Measurements from ENCODE around the gene CCDC102A. TPM values are rescaled to one million over a fixed set of nuclear protein-coding genes. Genes with fewer than 3 reads are reported as not detected.

CCDC102A gene
- total RNA-seq, 4 donors from 2014 or later = 1.2 to 9.3 (median 3.4) TPM

GRCh38 chr16:57473176-57473840, 63.1 kb downstream of the CCDC102A start:
- ATAC-seq = no peak
- Histone ChIP-seq H3K36me3 (peaks cover 0 to 42% of the 10 kb centered on the region in 2 donors), H3K4me1 (peaks cover 6 to 12% of the 10 kb centered on the region in 2 donors), H3K9me3 (no peaks in the 10 kb centered on the region), H3K4me3 (no peak overlapping the region), H3K27ac (no peak overlapping the region), H3K27me3 (no peaks in the 10 kb centered on the region)
- TF ChIP-seq CTCF (IDR thresholded peaks at IDR 0.05 in 4 of 5, conservative IDR thresholded peaks at IDR 0.05 in 1 of 5) = no peak
- TF ChIP-seq POLR2A (IDR thresholded peaks at IDR 0.05) = no peak
- intact Hi-C loops (cut with DNase I; ENCODE audit: low total_unique reads) = no loop called here
- in situ Hi-C loops (cut with MboI; ENCODE audit: low sequenced_read_pairs in 4 of 4) = no loop called here
- no peak for DNase-seq

DNA sequence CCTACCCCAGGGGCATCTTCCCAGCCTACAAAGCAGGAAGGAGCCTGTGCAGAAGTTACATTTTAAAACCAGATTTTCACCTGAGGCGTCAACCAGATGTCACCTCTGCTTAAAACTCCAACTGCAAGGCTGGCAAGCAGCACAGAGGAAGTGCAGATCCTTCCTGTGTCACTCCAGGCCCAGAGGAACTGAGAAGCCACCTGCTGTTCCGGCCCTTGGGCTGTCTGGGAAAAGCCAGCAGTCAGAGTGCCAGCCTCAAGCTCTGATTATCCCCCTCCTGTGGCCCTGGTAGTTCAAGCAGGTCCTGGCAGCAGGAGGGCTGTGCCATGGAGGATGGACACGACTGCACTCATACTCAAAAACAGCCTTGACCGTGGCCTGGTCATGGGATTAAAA, 63.7 kb downstream of the CCDC102A start:
- no peak for ATAC-seq
- Histone ChIP-seq H3K36me3 (peaks cover 0 to 48% of the 10 kb centered on the region in 2 donors), H3K4me3 (no peak overlapping the region), H3K4me1 (peaks cover 6 to 12% of the 10 kb centered on the region in 2 donors), H3K27me3 (no peaks in the 10 kb centered on the region), H3K27ac (no peak overlapping the region), H3K9me3 (no peaks in the 10 kb centered on the region)
- intact Hi-C loops (cut with DNase I; ENCODE audit: low total_unique reads) (no loop called here), in situ Hi-C loops (cut with MboI; ENCODE audit: low sequenced_read_pairs in 4 of 4) (no loop called here)
- no peak for TF ChIP-seq CTCF (IDR thresholded peaks at IDR 0.05 in 4 of 5, conservative IDR thresholded peaks at IDR 0.05 in 1 of 5)
- no peak for TF ChIP-seq POLR2A (IDR thresholded peaks at IDR 0.05)
- DNase-seq = no peak

DNA sequence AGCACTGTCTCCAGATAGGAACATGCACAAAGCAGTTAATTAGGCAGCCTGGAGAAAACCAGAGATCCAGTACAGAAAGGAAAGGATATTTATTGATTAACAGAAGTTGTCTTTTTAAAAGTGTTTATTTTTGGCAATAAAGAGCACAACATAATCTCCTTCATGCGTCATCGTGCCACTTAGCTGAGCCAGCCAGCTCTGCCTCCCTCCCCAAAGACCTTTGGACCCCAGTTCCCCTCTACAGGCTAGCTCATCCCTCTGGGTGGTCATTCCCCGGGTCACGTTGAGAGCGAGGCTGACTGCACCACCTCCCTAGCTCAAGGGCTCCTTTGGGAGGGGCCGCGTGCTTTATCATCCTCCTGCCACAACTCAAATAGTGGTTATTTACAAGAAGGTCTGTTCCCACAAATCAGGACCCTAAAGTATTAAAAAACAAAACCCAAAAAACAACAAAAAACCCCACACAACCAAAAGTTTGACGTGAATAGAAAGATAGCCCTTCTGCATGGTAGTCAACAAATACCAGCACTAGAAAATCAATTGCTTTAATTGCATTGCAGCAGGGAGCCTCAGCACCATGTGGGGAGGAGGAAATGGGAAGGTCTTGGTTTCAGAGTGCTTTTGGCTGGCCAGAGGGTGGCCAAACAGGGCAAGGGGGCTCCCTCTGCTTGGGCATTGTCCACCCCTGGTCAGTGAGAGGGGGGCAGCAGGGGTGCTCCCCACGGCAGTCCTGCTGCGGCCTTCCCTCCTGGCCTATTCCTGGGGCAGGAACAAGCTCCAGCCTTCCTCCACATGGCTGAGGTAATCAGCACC, 64.3 kb downstream of the CCDC102A start:
- in situ Hi-C loops (cut with MboI; ENCODE audit: low sequenced_read_pairs in 4 of 4) (no loop called here), intact Hi-C loops (cut with DNase I; ENCODE audit: low total_unique reads) (no loop called here)
- no peak overlapping the region for H3K27ac ChIP-seq
- no peak overlapping the region for H3K4me3 ChIP-seq
- H3K9me3 ChIP-seq = no peaks in the 10 kb centered on the region
- TF ChIP-seq POLR2A (IDR thresholded peaks at IDR 0.05) = no peak
- no peak for TF ChIP-seq CTCF (IDR thresholded peaks at IDR 0.05 in 4 of 5, conservative IDR thresholded peaks at IDR 0.05 in 1 of 5)
- DNase-seq = no peak
- peaks cover 0 to 53% of the 10 kb centered on the region in 2 donors for H3K36me3 ChIP-seq
- no peaks in the 10 kb centered on the region for H3K27me3 ChIP-seq
- peaks cover 6 to 12% of the 10 kb centered on the region in 2 donors for H3K4me1 ChIP-seq
- no peak for ATAC-seq

- Histone ChIP-seq H3K4me1 (peaks cover 6 to 12% of the 10 kb centered on the region in 2 donors), H3K4me3 (no peak overlapping the region), H3K9me3 (no peaks in the 10 kb centered on the region), H3K27me3 (no peaks in the 10 kb centered on the region), H3K36me3 (peaks cover 0 to 61% of the 10 kb centered on the region in 2 donors), H3K27ac (peak overlapping the region in 1 of 4 donors; percentile 1)
- ATAC-seq (no peak), DNase-seq (no peak)
- TF ChIP-seq CTCF (IDR thresholded peaks at IDR 0.05 in 4 of 5, conservative IDR thresholded peaks at IDR 0.05 in 1 of 5) (no peak), POLR2A (IDR thresholded peaks at IDR 0.05) (no peak)
- intact Hi-C loops (cut with DNase I; ENCODE audit: low total_unique reads) = no loop called here
- in situ Hi-C loops (cut with MboI; ENCODE audit: low sequenced_read_pairs in 4 of 4) = no loop called here
Observed at GRCh38 chr16:57471209-57471608, 65.2 kb downstream of the CCDC102A start.

Data from gastrocnemius medialis (tissue), 4 donors.